C4-2B (cell line): ENCODE data around the gene ANK3.

Experiments used
- H3K27ac ChIP-seq: fragments of 450-650 bp; 2 replicates; pipeline ENCODE4 v1.5.1; 2017
- CTCF ChIP-seq: fragments of 450-650 bp; conservative IDR thresholded peaks from 2 replicates; pipeline ENCODE4 v1.5.1; 2017; ENCODE audit warnings: mild to moderate bottlenecking
- ZFX ChIP-seq: fragments of 450-650 bp; IDR thresholded peaks from 2 replicates; pipeline ENCODE4 v1.6.1; 2017

ANK3 gene

GRCh38 chr10:60358282-60358681 is 31.4 kb downstream of the ANK3 start:
- TF ChIP-seq ZFX (no peak), CTCF (no peak)
- no peak overlapping the region for H3K27ac ChIP-seq

- H3K27ac ChIP-seq: no peak overlapping the region
- TF ChIP-seq CTCF: no peak
- no peak for TF ChIP-seq ZFX
Measured at GRCh38 chr10:60353519-60354258, 36.0 kb downstream of the ANK3 start.

GRCh38 chr10:60352105-60352504 is 37.6 kb downstream of the ANK3 start:
- no peak overlapping the region for H3K27ac ChIP-seq

GRCh38 chr10:60351191-60351853 is 38.4 kb downstream of the ANK3 start:
- TF ChIP-seq ZFX (no peak), CTCF (no peak)
- no peak overlapping the region for H3K27ac ChIP-seq

More at GRCh38 chr10:60352105-60352504, 37.6 kb downstream of the ANK3 start:
- TF ChIP-seq ZFX: no peak
- TF ChIP-seq CTCF: no peak

GRCh38 chr10:60350400-60350799 is 39.3 kb downstream of the ANK3 start:
- TF ChIP-seq ZFX: no peak
- TF ChIP-seq CTCF: no peak
- H3K27ac ChIP-seq: no peak overlapping the region

- TF ChIP-seq ZFX (no peak), CTCF (no peak)
- H3K27ac ChIP-seq: no peak overlapping the region
Measured at GRCh38 chr10:60349426-60349825, 40.2 kb downstream of the ANK3 start.

GRCh38 chr10:60348982-60349381 is 40.7 kb downstream of the ANK3 start:
- TF ChIP-seq ZFX (no peak), CTCF (no peak)

More at GRCh38 chr10:60348982-60349381, 40.7 kb downstream of the ANK3 start:
- H3K27ac ChIP-seq: no peak overlapping the region
